NCI-H146 (cell line): ENCODE data around the gene RAB27A.

Experiments used
- DNase-seq: peaks from one replicate; lab custom pipeline; 2025; lab: John Stamatoyannopoulos, UW

Gene RAB27A

GRCh38 chr15:55222588-55222987, 67.0 kb downstream of the RAB27A start:
- no peak for DNase-seq

- no peak for DNase-seq
Observed at GRCh38 chr15:55221090-55222011, 68.3 kb downstream of the RAB27A start.

- no peak for DNase-seq
Observed at GRCh38 chr15:55220606-55221005, 69.0 kb downstream of the RAB27A start.

- DNase-seq, result no peak
Observed at GRCh38 chr15:55218056-55218455, 71.6 kb downstream of the RAB27A start.

GRCh38 chr15:55204464-55204863, 85.1 kb downstream of the RAB27A start:
- DNase-seq, result no peak

GRCh38 chr15:55202206-55202605, 87.4 kb downstream of the RAB27A start:
- no peak for DNase-seq

GRCh38 chr15:55198706-55199105, 90.9 kb downstream of the RAB27A start:
- DNase-seq, result no peak

GRCh38 chr15:55197719-55198118, 91.9 kb downstream of the RAB27A start:
- DNase-seq, result no peak

- DNase-seq, result no peak
Observed at GRCh38 chr15:55197362-55197705, 92.3 kb downstream of the RAB27A start.

- DNase-seq, result peak; percentile 92
Observed at GRCh38 chr15:55196458-55197361, 92.9 kb downstream of the RAB27A start, which contains the start of gene RSL24D1. Gene RSL24D1, minus strand, starts transcription at chr15:55196941. Its CDS starts 51 bp downstream, at chr15:55196890.

GRCh38 chr15:55195996-55196395, 93.6 kb downstream of the RAB27A start:
- DNase-seq, result no peak

GRCh38 chr15:55194256-55194655, 95.4 kb downstream of the RAB27A start:
- no peak for DNase-seq

GRCh38 chr15:55186331-55186730, 103.3 kb downstream of the RAB27A start:
- DNase-seq, result no peak

GRCh38 chr15:55183679-55184078, 105.9 kb downstream of the RAB27A start:
- no peak for DNase-seq

GRCh38 chr15:55179141-55179540, 110.5 kb downstream of the RAB27A start:
- no peak for DNase-seq

GRCh38 chr15:55170361-55170760, 119.3 kb downstream of the RAB27A start:
- DNase-seq, result no peak

GRCh38 chr15:55168350-55168974, 121.2 kb downstream of the RAB27A start:
- peak; percentile 44 for DNase-seq

- no peak for DNase-seq
Observed at GRCh38 chr15:55164284-55164683, 125.3 kb downstream of the RAB27A start.
